DMS79 treated with DMSO at 0.1 percent for 48 hours (cell line): ENCODE data around the gene KLHL29.

Experiments used
- DNase-seq: peaks from one replicate; lab custom pipeline; 2025; lab: John Stamatoyannopoulos, UW

Gene KLHL29

GRCh38 chr2:23593752-23594459 is 208.9 kb downstream of the KLHL29 start:
- no peak for DNase-seq

- DNase-seq, result no peak
Observed at GRCh38 chr2:23594460-23594825, 209.5 kb downstream of the KLHL29 start.

- no peak for DNase-seq
Observed at GRCh38 chr2:23595021-23595420, 210.0 kb downstream of the KLHL29 start.

- DNase-seq, result peak; percentile 68
Observed at GRCh38 chr2:23595601-23596251, 210.7 kb downstream of the KLHL29 start.

GRCh38 chr2:23596316-23596885 is 211.4 kb downstream of the KLHL29 start:
- peak; percentile 6 for DNase-seq

DNA sequence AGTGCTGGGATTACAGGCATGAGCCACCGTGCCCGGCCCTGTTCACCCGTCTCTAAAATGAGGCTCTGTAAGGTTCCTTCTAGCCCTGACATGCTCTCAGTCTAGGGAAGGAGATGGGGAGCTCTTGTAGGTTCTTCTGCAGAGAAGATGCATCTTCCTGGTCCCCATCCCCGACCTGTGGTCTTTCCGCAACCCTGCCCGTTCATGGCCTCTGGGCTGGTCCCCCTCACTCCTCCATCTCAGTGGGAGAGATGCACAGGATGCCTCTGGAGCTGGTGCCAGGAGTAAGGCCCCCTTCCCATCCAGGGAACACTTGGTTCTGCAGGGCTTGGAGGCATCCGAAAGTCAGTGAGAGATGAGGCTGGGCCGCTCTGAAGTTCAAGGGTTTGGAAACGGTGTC is 212.7 kb downstream of the KLHL29 start:
- DNase-seq, result no peak

GRCh38 chr2:23599006-23599405 is 214.0 kb downstream of the KLHL29 start:
- no peak for DNase-seq

DNA sequence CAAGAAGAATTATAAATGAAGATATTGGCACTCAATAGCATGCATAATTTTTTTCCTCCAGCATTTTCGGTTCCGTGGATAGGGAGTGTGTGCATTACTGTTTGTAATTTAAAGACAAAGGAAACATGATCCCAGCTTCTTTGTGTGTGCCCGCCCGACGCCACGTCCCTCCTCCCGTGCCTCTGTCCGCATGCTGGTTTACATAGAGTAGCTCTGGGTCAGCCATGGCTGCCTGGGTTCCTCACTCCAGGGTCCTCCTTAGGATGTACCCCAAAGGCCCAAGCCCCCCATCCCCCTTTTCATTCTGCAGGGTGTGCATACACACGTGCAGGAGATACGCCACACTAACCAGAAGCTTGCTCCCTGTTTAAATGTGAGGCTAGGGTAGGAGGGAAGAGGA is 214.7 kb downstream of the KLHL29 start:
- DNase-seq, result no peak

- DNase-seq, result no peak
Observed at GRCh38 chr2:23600346-23600745, 215.4 kb downstream of the KLHL29 start.

- no peak for DNase-seq
Observed at GRCh38 chr2:23601301-23601965, 216.5 kb downstream of the KLHL29 start.

DNA sequence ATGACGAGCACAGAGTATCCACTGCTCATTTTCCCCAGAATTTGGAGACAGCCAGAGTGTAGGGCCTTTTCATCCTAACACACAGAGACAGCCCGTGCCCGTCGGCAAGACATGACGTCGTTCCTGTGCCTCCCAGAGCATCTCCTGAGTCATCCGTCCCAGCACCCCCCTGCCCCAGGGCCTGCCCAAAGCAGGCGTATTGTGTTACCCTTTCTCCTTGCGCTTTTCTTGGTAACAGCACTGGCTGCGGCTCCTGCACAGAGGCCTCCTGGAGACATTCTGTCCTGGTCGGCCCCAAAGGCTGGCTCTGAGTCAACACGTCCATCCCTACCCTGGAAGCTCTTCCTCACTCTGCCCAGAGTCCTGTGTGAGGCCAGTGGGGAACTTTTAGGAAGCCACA is 217.1 kb downstream of the KLHL29 start:
- no peak for DNase-seq

DNA sequence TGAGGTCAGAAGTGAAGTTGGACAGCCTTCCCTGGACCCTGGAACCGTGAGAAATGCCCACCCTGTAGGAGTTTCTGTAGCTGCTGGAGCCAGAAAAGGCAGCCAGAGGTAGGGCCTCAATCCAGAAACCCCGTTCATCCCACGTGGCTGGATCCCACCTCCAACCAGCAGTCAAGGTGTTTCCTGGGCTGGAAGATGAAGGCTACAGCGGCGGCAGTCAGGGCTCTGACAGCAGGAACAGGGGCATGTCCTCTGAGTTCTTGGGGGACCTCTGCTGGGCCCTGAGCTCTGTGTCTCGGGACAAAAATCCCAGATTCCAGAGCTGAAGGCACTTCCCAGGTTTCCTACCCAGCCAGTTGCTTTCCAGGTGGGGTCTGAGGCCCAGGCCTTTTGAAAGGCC is 218.2 kb downstream of the KLHL29 start:
- DNase-seq, result no peak

DNA sequence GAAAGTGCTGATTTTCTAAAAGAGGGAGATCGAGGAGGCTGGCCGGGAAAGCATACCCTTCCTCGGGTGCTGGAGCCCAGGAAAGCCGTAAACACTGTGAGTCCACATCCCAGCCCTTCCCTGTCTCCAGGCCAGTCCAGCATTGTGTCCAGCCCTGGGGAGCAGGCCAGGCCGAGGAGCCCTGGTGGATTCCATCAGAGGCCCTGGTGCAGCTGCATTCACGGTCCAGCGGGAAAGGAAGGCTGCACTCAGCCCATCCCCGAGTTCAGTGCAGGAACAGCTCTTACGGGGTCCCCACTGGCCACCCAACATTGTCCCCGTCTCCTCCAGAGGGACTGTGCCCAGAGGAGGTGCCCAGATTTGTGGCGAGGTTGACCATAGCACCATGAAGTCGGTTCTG is 218.6 kb downstream of the KLHL29 start:
- no peak for DNase-seq

DNA sequence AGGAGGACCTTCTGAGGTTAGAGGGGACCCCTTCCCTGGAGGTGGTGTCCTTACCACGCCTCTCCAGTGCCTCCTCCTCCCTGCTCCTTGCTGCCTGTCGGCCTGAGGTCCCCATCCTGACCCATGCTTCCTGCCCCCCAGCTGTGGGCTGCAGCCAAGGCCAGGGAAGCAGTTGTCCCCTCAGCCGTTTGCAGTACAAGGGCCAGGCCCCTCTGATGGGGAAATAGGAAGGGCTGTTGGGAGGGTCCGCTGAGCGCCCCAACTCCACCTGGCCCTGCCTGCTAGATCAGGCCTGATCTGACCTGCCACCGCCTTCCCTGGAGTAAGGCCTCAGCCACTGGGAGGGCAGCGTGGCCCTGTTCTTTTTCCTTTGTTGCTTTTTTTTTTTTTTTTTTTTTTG is 219.8 kb downstream of the KLHL29 start:
- no peak for DNase-seq

GRCh38 chr2:23605236-23605635 is 220.3 kb downstream of the KLHL29 start:
- no peak for DNase-seq

DNA sequence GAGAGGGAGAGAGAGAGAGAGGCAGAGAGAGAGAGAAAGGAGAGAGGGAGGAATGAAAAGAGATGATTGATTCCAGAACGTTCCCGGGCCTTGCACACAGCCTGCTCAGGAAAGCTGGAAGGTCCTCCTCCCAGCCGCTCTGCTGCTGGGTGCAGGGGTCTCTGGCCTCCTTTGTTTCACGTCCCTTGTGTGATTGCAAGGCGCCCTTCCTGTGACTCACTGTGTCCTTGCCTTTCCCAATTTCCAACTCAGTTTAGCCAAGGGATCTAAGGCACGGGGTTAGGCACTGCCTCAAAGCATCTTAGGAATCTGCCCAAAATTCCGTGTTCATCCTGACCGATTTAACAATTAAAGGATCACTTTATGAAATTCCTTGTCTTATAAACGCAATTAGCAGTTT is 221.2 kb downstream of the KLHL29 start:
- DNase-seq, result no peak

DNA sequence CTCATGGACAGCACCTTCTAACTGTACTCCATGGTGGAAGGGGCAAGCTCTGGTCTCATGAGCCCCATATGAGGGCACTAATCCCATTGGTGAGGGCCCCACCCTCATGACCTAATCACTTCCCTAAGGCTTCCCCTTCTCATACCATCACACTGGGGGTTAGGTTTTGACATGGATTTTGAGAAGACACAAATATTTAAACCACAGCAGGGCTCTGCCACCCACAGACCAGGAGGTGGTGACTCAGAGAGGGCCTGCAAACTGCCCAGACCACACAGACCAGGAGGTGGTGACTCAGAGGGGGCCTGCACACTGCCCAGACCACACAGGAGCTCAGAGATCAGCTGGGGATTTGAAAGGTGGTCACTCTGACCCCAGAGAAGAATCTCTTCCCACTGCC is 222.0 kb downstream of the KLHL29 start:
- no peak for DNase-seq

- no peak for DNase-seq
Observed at GRCh38 chr2:23607925-23608324, 222.9 kb downstream of the KLHL29 start.

DNA sequence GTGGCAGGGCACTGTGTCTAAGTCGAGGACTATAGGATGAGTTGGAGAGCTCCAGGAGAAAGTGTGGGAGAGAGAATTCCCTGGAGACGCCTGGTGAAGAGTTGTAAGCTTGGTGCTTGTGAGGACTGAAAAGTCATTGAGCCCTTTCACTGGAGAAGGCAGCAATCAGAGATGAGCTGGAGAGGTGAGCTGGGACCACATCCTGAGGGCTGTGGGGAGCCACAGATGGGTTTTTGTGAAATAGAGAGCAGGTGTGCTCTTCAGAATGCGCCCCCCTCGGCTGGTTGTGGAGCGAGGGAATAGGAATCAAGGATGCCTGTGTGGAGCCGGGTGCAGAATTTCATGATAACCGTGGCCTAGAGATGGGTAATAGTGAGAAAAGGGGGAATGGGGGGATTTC is 224.3 kb downstream of the KLHL29 start:
- no peak for DNase-seq

DNA sequence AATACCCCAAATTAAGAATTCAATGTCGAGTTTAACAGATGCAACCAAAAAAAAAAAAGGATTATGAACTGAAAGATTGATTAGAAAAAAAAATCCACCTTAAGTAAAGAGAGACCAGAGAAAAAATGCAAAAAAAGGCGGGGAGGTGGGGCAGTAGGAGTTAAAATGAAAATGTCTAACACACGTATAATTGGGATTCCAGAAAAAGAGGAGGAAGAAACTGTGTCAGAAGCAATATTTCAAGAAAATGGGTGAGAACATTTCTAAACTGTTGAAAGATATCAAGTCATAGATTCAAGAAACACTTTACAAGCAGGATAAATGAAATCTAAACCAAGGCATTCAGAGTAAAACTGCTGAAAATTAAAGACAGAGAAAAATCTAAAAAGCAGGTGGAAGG is 226.9 kb downstream of the KLHL29 start:
- no peak for DNase-seq

DNA sequence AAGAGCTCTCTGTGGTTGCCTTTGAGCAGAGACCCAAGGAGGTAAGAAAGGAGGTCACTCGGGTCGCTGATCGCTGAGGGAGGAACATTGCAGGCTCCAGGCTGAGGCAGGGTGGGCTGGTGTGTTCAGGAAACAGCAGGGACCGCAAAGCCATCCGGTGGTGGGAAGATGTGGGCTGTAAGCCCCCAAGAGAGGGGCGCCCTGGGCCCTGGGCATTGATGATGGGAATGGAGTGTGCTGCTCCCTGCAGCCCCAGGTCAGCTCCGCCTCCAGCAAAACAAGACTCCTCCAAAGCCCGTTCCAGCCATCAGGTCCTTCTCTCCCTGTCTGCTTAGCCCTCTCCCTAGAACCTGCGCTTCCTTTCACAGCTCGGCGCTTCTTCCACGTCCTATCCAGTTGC is 229.7 kb downstream of the KLHL29 start:
- no peak for DNase-seq

DNA sequence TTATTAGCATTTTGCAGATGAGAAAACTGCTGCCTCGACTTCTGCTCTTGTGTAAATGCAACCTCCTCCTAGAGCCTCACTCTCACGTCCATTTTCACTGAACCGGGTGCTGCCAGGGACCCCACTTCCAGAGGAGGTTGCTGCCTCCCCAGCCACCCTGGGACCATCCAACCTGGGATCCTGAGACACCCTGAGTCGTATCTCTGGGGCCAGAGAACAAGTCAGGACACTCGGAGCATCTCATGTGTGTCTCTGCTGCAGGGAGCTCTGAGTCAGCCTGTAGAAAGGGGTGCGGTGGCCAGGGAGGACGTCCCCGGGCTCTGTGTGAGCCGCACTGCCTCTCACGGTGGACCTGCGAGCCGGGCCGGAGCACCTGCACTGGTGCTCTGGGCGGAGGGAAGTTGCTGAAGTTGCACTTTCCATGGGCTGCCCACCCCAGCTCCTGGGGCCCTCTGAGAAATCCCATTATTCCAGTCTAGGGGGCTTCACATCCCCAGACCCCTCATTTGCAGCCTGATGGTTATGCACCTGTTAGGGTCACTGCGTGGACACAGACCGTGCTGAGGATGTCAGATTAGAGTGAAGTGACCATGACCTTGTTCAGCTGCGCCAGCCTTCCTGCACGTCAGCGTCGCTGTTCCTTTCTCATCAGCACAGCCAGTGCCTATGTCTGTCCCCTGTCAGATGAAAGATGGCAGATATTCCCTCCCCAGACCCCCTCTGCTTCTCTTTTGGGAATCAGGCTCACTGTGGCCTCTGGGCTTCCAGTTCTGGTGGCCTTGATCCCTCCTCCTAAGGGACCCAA is 230.4 kb downstream of the KLHL29 start:
- no peak for DNase-seq
